Neutrophil (primary cell): ENCODE measurements around the gene UBE2B.

Source experiments
- H3K27ac ChIP-seq: fragments of 200-600 bp; sonication (generic); 2 replicates; pipeline ENCODE4 v1.5.1; 2016; ENCODE audit warnings: mild to moderate bottlenecking, moderate library complexity
- H3K27me3 ChIP-seq: fragments of 200-600 bp; sonication (generic); 2 replicates; pipeline ENCODE4 v1.6.0; 2016; ENCODE audit warnings: mild to moderate bottlenecking
- H3K36me3 ChIP-seq: fragments of 200-600 bp; sonication (generic); 2 replicates; pipeline ENCODE4 v1.5.1; 2017
- H3K4me1 ChIP-seq, 2 experiments: fragments of 200-600 bp in 1 of 2; sonication (generic) in 1 of 2; 1 replicate in 1 of 2; 2 replicates in 1 of 2; pipeline versions ENCODE4 v1.5.1 to v1.6.1; 2013 to 2016; ENCODE audit warnings: low read depth in 1 of 2, low read length in 1 of 2, mild to moderate bottlenecking in 1 of 2, moderate library complexity in 1 of 2; ENCODE audit not compliant: control insufficient read depth in 1 of 2, insufficient read depth in 1 of 2
- H3K4me3 ChIP-seq, 2 experiments: fragments of 200-600 bp in 1 of 2; sonication (generic) in 1 of 2; 1 replicate in 1 of 2; 2 replicates in 1 of 2; pipeline ENCODE4 v1.5.1; 2013 to 2016; ENCODE audit warnings: low read depth in 1 of 2, low read length in 1 of 2, mild to moderate bottlenecking in 1 of 2, moderate library complexity in 1 of 2
- H3K9me3 ChIP-seq: fragments of 200-600 bp; sonication (generic); 2 replicates; pipeline ENCODE4 v1.5.1; 2016
- CTCF ChIP-seq: fragments of 200-600 bp; sonication (generic); IDR thresholded peaks from 2 replicates; pipeline ENCODE4 v1.5.1; 2016; ENCODE audit warnings: antibody characterized with exemption

UBE2B gene

GRCh38 chr5:134426361-134426760 is 55.0 kb downstream of the UBE2B start:
- no peak for TF ChIP-seq CTCF
- H3K4me1 ChIP-seq, result no peaks in the 10 kb centered on the region
- H3K4me3 ChIP-seq, result no peak overlapping the region
- no peak overlapping the region for H3K27ac ChIP-seq
- H3K27me3 ChIP-seq, result no peaks in the 10 kb centered on the region
- no peaks in the 10 kb centered on the region for H3K9me3 ChIP-seq
- H3K36me3 ChIP-seq, result no peaks in the 10 kb centered on the region

- H3K4me3 ChIP-seq, result no peak overlapping the region
- H3K9me3 ChIP-seq, result no peaks in the 10 kb centered on the region
- no peaks in the 10 kb centered on the region for H3K27me3 ChIP-seq
- no peaks in the 10 kb centered on the region for H3K36me3 ChIP-seq
- H3K4me1 ChIP-seq, result no peaks in the 10 kb centered on the region
- no peak overlapping the region for H3K27ac ChIP-seq
- no peak for TF ChIP-seq CTCF
Observed at GRCh38 chr5:134427540-134428041, 56.2 kb downstream of the UBE2B start.

- Histone ChIP-seq H3K27ac (no peak overlapping the region), H3K9me3 (no peaks in the 10 kb centered on the region), H3K27me3 (no peaks in the 10 kb centered on the region), H3K4me3 (no peak overlapping the region), H3K4me1 (no peaks in the 10 kb centered on the region), H3K36me3 (no peaks in the 10 kb centered on the region)
- TF ChIP-seq CTCF, result no peak
Observed at GRCh38 chr5:134430001-134430569, 58.7 kb downstream of the UBE2B start.

GRCh38 chr5:134432174-134432573 is 60.8 kb downstream of the UBE2B start:
- no peaks in the 10 kb centered on the region for H3K9me3 ChIP-seq
- no peak overlapping the region for H3K27ac ChIP-seq
- no peaks in the 10 kb centered on the region for H3K27me3 ChIP-seq
- H3K4me3 ChIP-seq, result no peak overlapping the region
- H3K4me1 ChIP-seq, result peaks cover 0 to 7% of the 10 kb centered on the region in 2 experiments
- TF ChIP-seq CTCF, result no peak
- H3K36me3 ChIP-seq, result no peaks in the 10 kb centered on the region

- H3K9me3 ChIP-seq, result no peaks in the 10 kb centered on the region
- no peaks in the 10 kb centered on the region for H3K36me3 ChIP-seq
- no peak overlapping the region for H3K27ac ChIP-seq
- no peak for TF ChIP-seq CTCF
- no peaks in the 10 kb centered on the region for H3K27me3 ChIP-seq
- peaks cover 0 to 8% of the 10 kb centered on the region in 2 experiments for H3K4me1 ChIP-seq
- no peak overlapping the region for H3K4me3 ChIP-seq
Observed at GRCh38 chr5:134432677-134433359, 61.4 kb downstream of the UBE2B start.
